Upper lobe of left lung (tissue), 4 donors: ENCODE measurements around the gene UGT1A8.

Experiments
- EP300 ChIP-seq, 4 donors: sonication (generic); formaldehyde crosslinking; IDR thresholded peaks; one replicate each; pipeline ENCODE4 v1.5.1; 2017; ENCODE audit warnings: antibody characterized with exemption in 4 of 4, control low read depth in 2 of 4
- POLR2A ChIP-seq, 4 donors: fragments of 450-650 bp; IDR thresholded peaks; one replicate each; pipeline ENCODE4 v1.5.1; 2016 to 2017; ENCODE audit warnings: antibody characterized with exemption in 4 of 4, mild to moderate bottlenecking in 2 of 4
- TF ChIP-seq, protein P1 (sequence below), 6 experiments: fragments of 450-650 bp in 4 of 6; fragments of 200-600 bp in 2 of 6; sonication (generic) in 2 of 6; IDR thresholded peaks; one replicate each; pipeline ENCODE4 v1.5.1; 2016 to 2019; ENCODE audit warnings: antibody characterized with exemption in 6 of 6

DNA sequence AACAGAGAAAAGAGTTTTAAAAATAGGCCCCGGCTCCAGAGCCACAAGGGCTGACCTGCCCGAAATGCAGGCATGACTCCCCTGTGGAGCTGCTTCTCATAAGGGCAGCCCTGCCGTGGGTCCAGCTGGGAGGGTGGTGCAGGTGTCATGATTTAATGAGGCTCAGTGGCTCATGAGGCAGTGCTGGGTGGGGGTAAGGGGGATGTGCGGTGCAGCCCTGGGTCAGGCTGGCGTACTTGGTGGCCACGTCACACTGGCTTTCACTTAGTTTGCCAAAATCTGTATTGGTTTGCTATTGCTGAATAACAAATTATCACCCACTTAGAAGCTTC lies 203.3 kb downstream of the UGT1A8 start:
- TF ChIP-seq POLR2A (IDR thresholded peaks at IDR 0.05): no peak
- TF ChIP-seq, protein P1, sequence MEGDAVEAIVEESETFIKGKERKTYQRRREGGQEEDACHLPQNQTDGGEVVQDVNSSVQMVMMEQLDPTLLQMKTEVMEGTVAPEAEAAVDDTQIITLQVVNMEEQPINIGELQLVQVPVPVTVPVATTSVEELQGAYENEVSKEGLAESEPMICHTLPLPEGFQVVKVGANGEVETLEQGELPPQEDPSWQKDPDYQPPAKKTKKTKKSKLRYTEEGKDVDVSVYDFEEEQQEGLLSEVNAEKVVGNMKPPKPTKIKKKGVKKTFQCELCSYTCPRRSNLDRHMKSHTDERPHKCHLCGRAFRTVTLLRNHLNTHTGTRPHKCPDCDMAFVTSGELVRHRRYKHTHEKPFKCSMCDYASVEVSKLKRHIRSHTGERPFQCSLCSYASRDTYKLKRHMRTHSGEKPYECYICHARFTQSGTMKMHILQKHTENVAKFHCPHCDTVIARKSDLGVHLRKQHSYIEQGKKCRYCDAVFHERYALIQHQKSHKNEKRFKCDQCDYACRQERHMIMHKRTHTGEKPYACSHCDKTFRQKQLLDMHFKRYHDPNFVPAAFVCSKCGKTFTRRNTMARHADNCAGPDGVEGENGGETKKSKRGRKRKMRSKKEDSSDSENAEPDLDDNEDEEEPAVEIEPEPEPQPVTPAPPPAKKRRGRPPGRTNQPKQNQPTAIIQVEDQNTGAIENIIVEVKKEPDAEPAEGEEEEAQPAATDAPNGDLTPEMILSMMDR (IDR thresholded peaks at IDR 0.05): no peak
- no peak for TF ChIP-seq EP300 (IDR thresholded peaks at IDR 0.05)
